Measurements from ENCODE around the gene BEND5.

BEND5 gene

GRCh38 chr1:48695161-48695560 is 81.5 kb downstream of the BEND5 start:
- no peak for TF ChIP-seq CTCF (IDR thresholded peaks at IDR 0.05; ENCODE audit: insufficient read depth, low read depth, low read length, missing control alignments)
- no peak for DNase-seq (ENCODE audit: low read depth)

GRCh38 chr1:48693674-48694320 is 82.9 kb downstream of the BEND5 start:
- H3K4me3 ChIP-seq (ENCODE audit: low read length), result no peak overlapping the region
- DNase-seq (ENCODE audit: low read depth), result peak; percentile 70
- TF ChIP-seq CTCF (IDR thresholded peaks at IDR 0.05; ENCODE audit: insufficient read depth, low read depth, low read length, missing control alignments), result no peak

More at GRCh38 chr1:48695161-48695560, 81.5 kb downstream of the BEND5 start:
- H3K4me3 ChIP-seq (ENCODE audit: low read length), result no peak overlapping the region

- peak; percentile 16 for DNase-seq (ENCODE audit: low read depth)
- TF ChIP-seq CTCF (IDR thresholded peaks at IDR 0.05; ENCODE audit: insufficient read depth, low read depth, low read length, missing control alignments), result no peak
- no peak overlapping the region for H3K4me3 ChIP-seq (ENCODE audit: low read length)
Observed at GRCh38 chr1:48693180-48693579, 83.5 kb downstream of the BEND5 start.

- H3K4me3 ChIP-seq (ENCODE audit: low read length), result no peak overlapping the region
- no peak for TF ChIP-seq CTCF (IDR thresholded peaks at IDR 0.05; ENCODE audit: insufficient read depth, low read depth, low read length, missing control alignments)
- peak; percentile 21 for DNase-seq (ENCODE audit: low read depth)
Observed at GRCh38 chr1:48692235-48692634, 84.5 kb downstream of the BEND5 start.

GRCh38 chr1:48691429-48692001 is 85.2 kb downstream of the BEND5 start:
- TF ChIP-seq CTCF (IDR thresholded peaks at IDR 0.05; ENCODE audit: insufficient read depth, low read depth, low read length, missing control alignments), result no peak
- no peak for DNase-seq (ENCODE audit: low read depth)

GRCh38 chr1:48688102-48688760 is 88.5 kb downstream of the BEND5 start:
- H3K4me3 ChIP-seq (ENCODE audit: low read length), result no peak overlapping the region
- no peak for DNase-seq (ENCODE audit: low read depth)
- TF ChIP-seq CTCF (IDR thresholded peaks at IDR 0.05; ENCODE audit: insufficient read depth, low read depth, low read length, missing control alignments), result peak; percentile 14

More at GRCh38 chr1:48691429-48692001, 85.2 kb downstream of the BEND5 start:
- no peak overlapping the region for H3K4me3 ChIP-seq (ENCODE audit: low read length)
